Liver (tissue), 9 donors: ENCODE results near the gene GAB2. TPM values are rescaled to one million over a fixed set of nuclear protein-coding genes. Genes with fewer than 3 reads are reported as not detected.

Experiments
- DNase-seq: peaks from one replicate; pipeline ENCODE4 v3.0.0-alpha.2; 2017; ENCODE audit warnings: low spot score
- H3K27ac ChIP-seq, 2 donors: one replicate each; pipeline ENCODE4 v1.7.0; 2013; ENCODE audit warnings: inconsistent platforms in 2 of 2, low read length in 2 of 2, control low read depth in 1 of 2, low read depth in 1 of 2, mild to moderate bottlenecking in 1 of 2
- H3K27me3 ChIP-seq, 4 donors: one replicate each; pipeline versions ENCODE4 v1.6.1 to v1.7.0; 2013; ENCODE audit warnings: low read length in 3 of 4, inconsistent platforms in 1 of 4, mild to moderate bottlenecking in 1 of 4, moderate library complexity in 1 of 4; ENCODE audit not compliant: control insufficient read depth in 4 of 4, insufficient read depth in 4 of 4
- H3K36me3 ChIP-seq, 4 donors: one replicate each; pipeline versions ENCODE4 v1.6.1 to v1.7.0; 2013; ENCODE audit warnings: low read length in 3 of 4, mild to moderate bottlenecking in 3 of 4, low read depth in 1 of 4, moderate library complexity in 1 of 4; ENCODE audit not compliant: control insufficient read depth in 4 of 4, insufficient read depth in 3 of 4
- H3K4me1 ChIP-seq, 4 donors: one replicate each; pipeline versions ENCODE4 v1.6.1 to v1.7.0; 2013; ENCODE audit warnings: low read length in 3 of 4, mild to moderate bottlenecking in 3 of 4, moderate library complexity in 1 of 4; ENCODE audit not compliant: control insufficient read depth in 4 of 4, insufficient read depth in 4 of 4
- H3K4me3 ChIP-seq, 3 donors: one replicate each; pipeline versions ENCODE4 v1.6.1 to v1.7.0; 2013; ENCODE audit warnings: low read length in 3 of 3, control low read depth in 1 of 3, low read depth in 1 of 3, mild to moderate bottlenecking in 1 of 3
- H3K9ac ChIP-seq, 2 donors: one replicate each; pipeline ENCODE4 v1.7.0; 2013; ENCODE audit warnings: low read length in 2 of 2, mild to moderate bottlenecking in 2 of 2, moderate library complexity in 2 of 2, control low read depth in 1 of 2, low read depth in 1 of 2
- H3K9me3 ChIP-seq, 4 donors: one replicate each; pipeline versions ENCODE4 v1.6.1 to v1.7.0; 2013; ENCODE audit warnings: low read length in 3 of 4; ENCODE audit not compliant: control insufficient read depth in 4 of 4
- EGR1 ChIP-seq, 2 donors: IDR thresholded peaks; 2 replicates each; pipeline ENCODE4 v1.6.1; 2016 to 2018; ENCODE audit warnings: antibody characterized with exemption in 2 of 2, low read depth in 2 of 2
- FOXA1 ChIP-seq: IDR thresholded peaks from 2 replicates; pipeline ENCODE4 v1.6.1; 2016; ENCODE audit warnings: antibody characterized with exemption
- FOXA2 ChIP-seq: IDR thresholded peaks from 2 replicates; pipeline ENCODE4 v1.6.1; 2016; ENCODE audit warnings: antibody characterized with exemption
- GABPA ChIP-seq, 2 donors: IDR thresholded peaks in 1 of 2; conservative IDR thresholded peaks in 1 of 2; 2 replicates each; pipeline ENCODE4 v1.6.1; 2016; ENCODE audit warnings: antibody characterized with exemption in 2 of 2, mild to moderate bottlenecking in 1 of 2, moderate library complexity in 1 of 2
- HNF4A ChIP-seq, 2 donors: conservative IDR thresholded peaks; 2 replicates each; pipeline ENCODE4 v1.6.1; 2016; ENCODE audit warnings: antibody characterized with exemption in 2 of 2, mild to moderate bottlenecking in 2 of 2
- HNF4G ChIP-seq: IDR thresholded peaks from 2 replicates; pipeline ENCODE4 v1.6.1; 2016; ENCODE audit warnings: antibody characterized with exemption
- JUND ChIP-seq, 2 donors: IDR thresholded peaks; 2 replicates each; pipeline ENCODE4 v1.6.1; 2016; ENCODE audit warnings: antibody characterized with exemption in 2 of 2
- NR2F2 ChIP-seq: IDR thresholded peaks from 2 replicates; pipeline ENCODE4 v1.6.1; 2016; ENCODE audit warnings: antibody characterized with exemption
- RAD21 ChIP-seq, 2 donors: IDR thresholded peaks; 2 replicates each; pipeline ENCODE4 v1.6.1; 2016; ENCODE audit warnings: antibody characterized with exemption in 2 of 2, mild to moderate bottlenecking in 2 of 2
- RXRA ChIP-seq, 2 donors: IDR thresholded peaks; 2 replicates each; pipeline ENCODE4 v1.6.1; 2017 to 2018; ENCODE audit warnings: antibody characterized with exemption in 2 of 2, mild to moderate bottlenecking in 1 of 2
- SP1 ChIP-seq: IDR thresholded peaks from 2 replicates; pipeline ENCODE4 v1.6.1; 2018; ENCODE audit warnings: antibody characterized with exemption, mild to moderate bottlenecking
- TAF1 ChIP-seq: conservative IDR thresholded peaks from 2 replicates; pipeline ENCODE4 v1.6.1; 2016; ENCODE audit warnings: antibody characterized with exemption, mild to moderate bottlenecking
- YY1 ChIP-seq: IDR thresholded peaks from 2 replicates; pipeline ENCODE4 v1.6.1; 2016; ENCODE audit warnings: antibody characterized with exemption, mild to moderate bottlenecking
- WGBS: extraction: QIAGEN DNeasy Blood & Tissue Kit; methylation state at CpG from one replicate; pipeline ENCODE4 v1.1.7; 2013; 5-methylcytosine and 5-hydroxymethylcytosine counted together
- polyA plus RNA-seq, 2 donors: library from polyadenylated mRNA; stranded (reverse) in 1 of 2; unstranded in 1 of 2; fragments of 200-250 nt in 1 of 2; fragments of >200 nt in 1 of 2; fragmentation: Nextera tagmentation in 1 of 2; extraction: Ambion mirVana in 1 of 2; gene quantifications; one replicate each; pipeline versions ENCODE4 v1.2.1 to v1.2.3, GENCODE V29; 2013 to 2015
- total RNA-seq, 2 donors: library from RNA; depleted of rRNA; stranded (reverse); fragments of >200 nt; gene quantifications; one replicate each; pipeline ENCODE4 v1.2.3, GENCODE V29; 2014
- TF ChIP-seq, protein P1 (sequence below): IDR thresholded peaks from 2 replicates; pipeline ENCODE4 v1.6.1; 2016; ENCODE audit warnings: antibody characterized with exemption
- TF ChIP-seq, protein P2 (sequence below): IDR thresholded peaks from 2 replicates; pipeline ENCODE4 v1.6.1; 2016; ENCODE audit warnings: antibody characterized with exemption
- TF ChIP-seq, protein P3 (sequence below): IDR thresholded peaks from 2 replicates; pipeline ENCODE4 v1.6.1; 2016; ENCODE audit warnings: antibody characterized with exemption
- TF ChIP-seq, protein P4 (sequence below): fragments of 150-350 bp; IDR thresholded peaks from 2 replicates; pipeline ENCODE4 v1.5.1; 2017; ENCODE audit warnings: improper control_type of control experiment, low read depth, low read length; ENCODE audit not compliant: missing input control
- TF ChIP-seq, protein P5 (sequence below): IDR thresholded peaks from 2 replicates; pipeline ENCODE4 v1.6.1; 2016; ENCODE audit warnings: antibody characterized with exemption, mild to moderate bottlenecking
- donor health status: healthy.
- donor health status: healthy.
- donor health status: healthy.
- donor health status: healthy.
- donor health status: healthy.

Gene GAB2
- total and polyA plus RNA-seq, 4 donors, result 1.3 to 3.6 (median 2.5) TPM

DNA sequence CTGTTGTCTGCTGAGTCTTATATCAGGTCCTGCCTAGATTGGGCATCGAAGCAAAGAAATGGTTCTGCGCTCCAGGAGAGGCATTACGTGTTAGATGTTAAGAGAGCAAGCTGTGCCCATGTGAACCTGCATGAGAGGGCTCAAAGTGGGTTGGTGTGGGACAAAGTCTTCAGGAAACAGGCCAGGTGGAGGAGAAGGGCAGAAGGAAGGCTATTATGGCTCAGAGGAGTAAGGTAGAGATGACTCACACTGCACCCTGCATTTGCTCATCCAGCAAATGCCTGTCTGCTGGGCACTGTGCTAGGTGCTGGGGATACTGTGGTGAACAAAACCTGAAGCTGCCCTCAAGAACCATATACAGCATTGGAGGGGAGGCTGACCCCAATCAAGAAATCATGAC is 223.1 kb downstream of the GAB2 start:
- Histone ChIP-seq H3K9me3 (no peaks in the 10 kb centered on the region), H3K27me3 (no peaks in the 10 kb centered on the region), H3K36me3 (peaks cover 0 to 7% (median under 1%) of the 10 kb centered on the region in 4 donors), H3K4me3 (no peak overlapping the region), H3K9ac (no peak overlapping the region), H3K4me1 (peaks cover 11 to 34% (median 26%) of the 10 kb centered on the region in 4 donors), H3K27ac (no peak overlapping the region)
- DNase-seq, result no peak
- TF ChIP-seq HNF4G, result no peak
- no peak for TF ChIP-seq RXRA (IDR thresholded peaks at IDR 0.05)
- TF ChIP-seq YY1, result no peak
- WGBS, result 96% methylated on average over 3 of the region's 3 CpGs

DNA sequence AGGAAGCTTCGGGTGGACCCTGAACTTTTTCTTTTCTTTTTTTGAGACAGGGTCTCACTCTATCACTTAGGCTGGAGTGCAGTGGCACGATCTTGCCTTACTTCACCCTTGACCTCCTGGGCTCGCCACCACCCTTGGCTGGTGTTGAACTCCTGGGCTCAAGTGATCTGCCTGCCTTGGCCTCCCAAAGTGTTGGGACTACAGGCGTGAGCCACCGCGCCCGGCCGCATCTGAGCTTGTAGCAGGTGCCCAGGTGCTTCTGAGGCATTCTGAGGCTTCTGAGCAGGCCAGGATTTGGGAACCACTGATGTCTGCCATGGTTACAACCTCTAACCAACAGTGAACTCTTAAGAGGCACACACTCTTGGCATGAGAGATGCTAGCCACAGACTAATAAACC is 223.8 kb downstream of the GAB2 start:
- Histone ChIP-seq H3K4me3 (no peak overlapping the region), H3K9me3 (no peaks in the 10 kb centered on the region), H3K27me3 (no peaks in the 10 kb centered on the region), H3K27ac (no peak overlapping the region), H3K36me3 (peaks cover 0 to 7% (median under 1%) of the 10 kb centered on the region in 4 donors), H3K4me1 (peaks cover 11 to 40% (median 32%) of the 10 kb centered on the region in 4 donors), H3K9ac (no peak overlapping the region)
- TF ChIP-seq YY1 (no peak), NR2F2 (no peak), TAF1 (no peak), SP1 (no peak), EGR1 (IDR thresholded peaks at IDR 0.05; ENCODE audit: low read depth in 2 of 2) (no peak), HNF4A (conservative IDR thresholded peaks at IDR 0.05) (no peak), RAD21 (IDR thresholded peaks at IDR 0.05) (no peak), GABPA (IDR thresholded peaks at IDR 0.05 in 1 of 2, conservative IDR thresholded peaks at IDR 0.05 in 1 of 2) (no peak), FOXA2 (no peak), HNF4G (no peak), FOXA1 (no peak), RXRA (IDR thresholded peaks at IDR 0.05) (no peak), JUND (IDR thresholded peaks at IDR 0.05) (no peak)
- TF ChIP-seq, protein P1, sequence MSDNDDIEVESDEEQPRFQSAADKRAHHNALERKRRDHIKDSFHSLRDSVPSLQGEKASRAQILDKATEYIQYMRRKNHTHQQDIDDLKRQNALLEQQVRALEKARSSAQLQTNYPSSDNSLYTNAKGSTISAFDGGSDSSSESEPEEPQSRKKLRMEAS, result no peak
- TF ChIP-seq, protein P2, sequence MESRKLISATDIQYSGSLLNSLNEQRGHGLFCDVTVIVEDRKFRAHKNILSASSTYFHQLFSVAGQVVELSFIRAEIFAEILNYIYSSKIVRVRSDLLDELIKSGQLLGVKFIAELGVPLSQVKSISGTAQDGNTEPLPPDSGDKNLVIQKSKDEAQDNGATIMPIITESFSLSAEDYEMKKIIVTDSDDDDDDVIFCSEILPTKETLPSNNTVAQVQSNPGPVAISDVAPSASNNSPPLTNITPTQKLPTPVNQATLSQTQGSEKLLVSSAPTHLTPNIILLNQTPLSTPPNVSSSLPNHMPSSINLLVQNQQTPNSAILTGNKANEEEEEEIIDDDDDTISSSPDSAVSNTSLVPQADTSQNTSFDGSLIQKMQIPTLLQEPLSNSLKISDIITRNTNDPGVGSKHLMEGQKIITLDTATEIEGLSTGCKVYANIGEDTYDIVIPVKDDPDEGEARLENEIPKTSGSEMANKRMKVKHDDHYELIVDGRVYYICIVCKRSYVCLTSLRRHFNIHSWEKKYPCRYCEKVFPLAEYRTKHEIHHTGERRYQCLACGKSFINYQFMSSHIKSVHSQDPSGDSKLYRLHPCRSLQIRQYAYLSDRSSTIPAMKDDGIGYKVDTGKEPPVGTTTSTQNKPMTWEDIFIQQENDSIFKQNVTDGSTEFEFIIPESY, result no peak
- TF ChIP-seq, protein P3, sequence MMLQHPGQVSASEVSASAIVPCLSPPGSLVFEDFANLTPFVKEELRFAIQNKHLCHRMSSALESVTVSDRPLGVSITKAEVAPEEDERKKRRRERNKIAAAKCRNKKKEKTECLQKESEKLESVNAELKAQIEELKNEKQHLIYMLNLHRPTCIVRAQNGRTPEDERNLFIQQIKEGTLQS, result no peak
- TF ChIP-seq, protein P4, sequence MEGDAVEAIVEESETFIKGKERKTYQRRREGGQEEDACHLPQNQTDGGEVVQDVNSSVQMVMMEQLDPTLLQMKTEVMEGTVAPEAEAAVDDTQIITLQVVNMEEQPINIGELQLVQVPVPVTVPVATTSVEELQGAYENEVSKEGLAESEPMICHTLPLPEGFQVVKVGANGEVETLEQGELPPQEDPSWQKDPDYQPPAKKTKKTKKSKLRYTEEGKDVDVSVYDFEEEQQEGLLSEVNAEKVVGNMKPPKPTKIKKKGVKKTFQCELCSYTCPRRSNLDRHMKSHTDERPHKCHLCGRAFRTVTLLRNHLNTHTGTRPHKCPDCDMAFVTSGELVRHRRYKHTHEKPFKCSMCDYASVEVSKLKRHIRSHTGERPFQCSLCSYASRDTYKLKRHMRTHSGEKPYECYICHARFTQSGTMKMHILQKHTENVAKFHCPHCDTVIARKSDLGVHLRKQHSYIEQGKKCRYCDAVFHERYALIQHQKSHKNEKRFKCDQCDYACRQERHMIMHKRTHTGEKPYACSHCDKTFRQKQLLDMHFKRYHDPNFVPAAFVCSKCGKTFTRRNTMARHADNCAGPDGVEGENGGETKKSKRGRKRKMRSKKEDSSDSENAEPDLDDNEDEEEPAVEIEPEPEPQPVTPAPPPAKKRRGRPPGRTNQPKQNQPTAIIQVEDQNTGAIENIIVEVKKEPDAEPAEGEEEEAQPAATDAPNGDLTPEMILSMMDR, result no peak
- TF ChIP-seq, protein P5, sequence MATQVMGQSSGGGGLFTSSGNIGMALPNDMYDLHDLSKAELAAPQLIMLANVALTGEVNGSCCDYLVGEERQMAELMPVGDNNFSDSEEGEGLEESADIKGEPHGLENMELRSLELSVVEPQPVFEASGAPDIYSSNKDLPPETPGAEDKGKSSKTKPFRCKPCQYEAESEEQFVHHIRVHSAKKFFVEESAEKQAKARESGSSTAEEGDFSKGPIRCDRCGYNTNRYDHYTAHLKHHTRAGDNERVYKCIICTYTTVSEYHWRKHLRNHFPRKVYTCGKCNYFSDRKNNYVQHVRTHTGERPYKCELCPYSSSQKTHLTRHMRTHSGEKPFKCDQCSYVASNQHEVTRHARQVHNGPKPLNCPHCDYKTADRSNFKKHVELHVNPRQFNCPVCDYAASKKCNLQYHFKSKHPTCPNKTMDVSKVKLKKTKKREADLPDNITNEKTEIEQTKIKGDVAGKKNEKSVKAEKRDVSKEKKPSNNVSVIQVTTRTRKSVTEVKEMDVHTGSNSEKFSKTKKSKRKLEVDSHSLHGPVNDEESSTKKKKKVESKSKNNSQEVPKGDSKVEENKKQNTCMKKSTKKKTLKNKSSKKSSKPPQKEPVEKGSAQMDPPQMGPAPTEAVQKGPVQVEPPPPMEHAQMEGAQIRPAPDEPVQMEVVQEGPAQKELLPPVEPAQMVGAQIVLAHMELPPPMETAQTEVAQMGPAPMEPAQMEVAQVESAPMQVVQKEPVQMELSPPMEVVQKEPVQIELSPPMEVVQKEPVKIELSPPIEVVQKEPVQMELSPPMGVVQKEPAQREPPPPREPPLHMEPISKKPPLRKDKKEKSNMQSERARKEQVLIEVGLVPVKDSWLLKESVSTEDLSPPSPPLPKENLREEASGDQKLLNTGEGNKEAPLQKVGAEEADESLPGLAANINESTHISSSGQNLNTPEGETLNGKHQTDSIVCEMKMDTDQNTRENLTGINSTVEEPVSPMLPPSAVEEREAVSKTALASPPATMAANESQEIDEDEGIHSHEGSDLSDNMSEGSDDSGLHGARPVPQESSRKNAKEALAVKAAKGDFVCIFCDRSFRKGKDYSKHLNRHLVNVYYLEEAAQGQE, result no peak
- WGBS, result 94% methylated on average over 8 of the region's 8 CpGs
- DNase-seq, result no peak
